Small intestine (tissue), 7 donors: ENCODE data around the gene SIRT2. TPM values are rescaled to one million over a fixed set of nuclear protein-coding genes. Genes with fewer than 3 reads are reported as not detected.

ENCODE experiments used
- DNase-seq, 2 donors: peaks; one replicate each; pipeline versions ENCODE4 v3.0.0 to v3.0.0-alpha.2; 2013
- FAIRE-seq: peaks from 2 replicates; lab custom pipeline; 2012; peaks lifted over from hg19 to GRCh38; lab: Jason Lieb, UNC
- H3K27ac ChIP-seq, 3 donors: one replicate each; pipeline ENCODE4 v1.5.1; 2013; ENCODE audit warnings: low read length in 2 of 3, mild to moderate bottlenecking in 2 of 3, control low read depth in 1 of 3, inconsistent platforms in 1 of 3, low read depth in 1 of 3, moderate library complexity in 1 of 3
- H3K27me3 ChIP-seq, 3 donors: one replicate each; pipeline ENCODE4 v1.6.1; 2013; ENCODE audit warnings: low read length in 3 of 3, inconsistent platforms in 1 of 3; ENCODE audit not compliant: control insufficient read depth in 3 of 3, insufficient read depth in 3 of 3
- H3K36me3 ChIP-seq, 3 donors: one replicate each; pipeline ENCODE4 v1.6.1; 2013; ENCODE audit warnings: low read length in 3 of 3, inconsistent platforms in 1 of 3, low read depth in 1 of 3, mild to moderate bottlenecking in 1 of 3, moderate library complexity in 1 of 3; ENCODE audit not compliant: control insufficient read depth in 3 of 3, insufficient read depth in 2 of 3
- H3K4me1 ChIP-seq, 3 donors: one replicate each; pipeline ENCODE4 v1.6.1; 2013; ENCODE audit warnings: low read length in 2 of 3, inconsistent platforms in 1 of 3, low read depth in 1 of 3, mild to moderate bottlenecking in 1 of 3, moderate library complexity in 1 of 3; ENCODE audit not compliant: control insufficient read depth in 3 of 3, insufficient read depth in 2 of 3
- H3K4me3 ChIP-seq, 3 donors: one replicate each; pipeline ENCODE4 v1.5.1; 2013; ENCODE audit warnings: low read length in 3 of 3, control low read depth in 1 of 3, inconsistent platforms in 1 of 3, low read depth in 1 of 3, mild to moderate bottlenecking in 1 of 3, moderate library complexity in 1 of 3
- H3K9me3 ChIP-seq, 2 donors: one replicate each; pipeline ENCODE4 v1.6.1; 2013; ENCODE audit warnings: low read depth in 1 of 2, low read length in 1 of 2; ENCODE audit not compliant: control insufficient read depth in 2 of 2, insufficient read depth in 1 of 2
- WGBS, 3 donors: extraction: QIAGEN DNeasy Blood & Tissue Kit; methylation state at CpG; one replicate each; pipeline ENCODE4 v1.1.7; 2013; 5-methylcytosine and 5-hydroxymethylcytosine counted together
- polyA plus RNA-seq, 4 donors: library from polyadenylated mRNA; stranded (reverse) in 3 of 4; unstranded in 1 of 4; fragments of 200-250 nt in 3 of 4; fragments of 120-200 nt in 1 of 4; gene quantifications; one replicate each; pipeline versions ENCODE4 v1.2.1 to v1.2.3, GENCODE V29; 2013
- donor health status: healthy with polysubstance abuse.
- donor health status: control.
- donor health status: control.
- donor health status: Bipolar disorder and iron deficiency.
- donor health status: healthy.

SIRT2 gene
- polyA plus RNA-seq, 4 donors = 35.4 to 80.3 (median 70.8) TPM

- Histone ChIP-seq H3K4me1 (peaks cover 0 to 9% (median 0%) of the 10 kb centered on the region in 3 donors), H3K4me3 (no peak overlapping the region), H3K36me3 (peaks cover 0 to 69% (median 2%) of the 10 kb centered on the region in 3 donors), H3K27me3 (no peaks in the 10 kb centered on the region), H3K27ac (no peak overlapping the region), H3K9me3 (no peaks in the 10 kb centered on the region)
- DNase-seq (peak; percentile 37 to 61), FAIRE-seq (no peak)
- WGBS, 3 donors = 30 to 66% (median 47%) methylated on average over 13 of the region's 13 CpGs
Observed at GRCh38 chr19:38917921-38918491, 18.6 kb upstream of the SIRT2 start.

- DNase-seq (no peak), FAIRE-seq (no peak)
- WGBS, 3 donors = 72 to 81% (median 75%) methylated on average over 9 of the region's 9 CpGs
- peaks cover 0 to 68% (median 2%) of the 10 kb centered on the region in 3 donors for H3K36me3 ChIP-seq
- H3K9me3 ChIP-seq = no peaks in the 10 kb centered on the region
- peaks cover 0 to 9% (median 0%) of the 10 kb centered on the region in 3 donors for H3K4me1 ChIP-seq
- peaks cover 0 to 2% (median 0%) of the 10 kb centered on the region in 3 donors for H3K27me3 ChIP-seq
- no peak overlapping the region for H3K27ac ChIP-seq
- H3K4me3 ChIP-seq = no peak overlapping the region
Observed at GRCh38 chr19:38917516-38917915, 18.1 kb upstream of the SIRT2 start.

- DNase-seq (no peak), FAIRE-seq (no peak)
- Histone ChIP-seq H3K4me1 (peaks cover 0 to 9% (median 0%) of the 10 kb centered on the region in 3 donors), H3K36me3 (peaks cover 0 to 53% (median 2%) of the 10 kb centered on the region in 3 donors), H3K27me3 (peaks cover 0 to 18% (median 0%) of the 10 kb centered on the region in 3 donors), H3K9me3 (no peaks in the 10 kb centered on the region), H3K27ac (no peak overlapping the region), H3K4me3 (no peak overlapping the region)
- 91 to 94% (median 93%) methylated on average over 32 to 44 of the region's 44 CpGs for WGBS, 3 donors
Observed at GRCh38 chr19:38915329-38916321, 16.2 kb upstream of the SIRT2 start.

- FAIRE-seq = no peak
- Histone ChIP-seq H3K27ac (no peak overlapping the region), H3K27me3 (peaks cover 0 to 21% (median 0%) of the 10 kb centered on the region in 3 donors), H3K36me3 (peaks cover 0 to 51% (median 0%) of the 10 kb centered on the region in 3 donors), H3K4me1 (peaks cover 0 to 9% (median 0%) of the 10 kb centered on the region in 3 donors), H3K9me3 (no peaks in the 10 kb centered on the region), H3K4me3 (no peak overlapping the region)
- WGBS, 3 donors = 90 to 94% (median 93%) methylated on average over 8 of the region's 8 CpGs
- no peak for DNase-seq
Observed at GRCh38 chr19:38913958-38914357, 14.5 kb upstream of the SIRT2 start.

GRCh38 chr19:38912600-38913514 lies 13.4 kb upstream of the SIRT2 start:
- Histone ChIP-seq H3K27ac (no peak overlapping the region), H3K27me3 (peaks cover 0 to 21% (median 0%) of the 10 kb centered on the region in 3 donors)

GRCh38 chr19:38911388-38912001 lies 12.1 kb upstream of the SIRT2 start:
- no peak for FAIRE-seq
- DNase-seq = no peak
- Histone ChIP-seq H3K4me1 (no peaks in the 10 kb centered on the region), H3K9me3 (no peaks in the 10 kb centered on the region), H3K27ac (no peak overlapping the region), H3K36me3 (peaks cover 7 to 53% (median 11%) of the 10 kb centered on the region in 3 donors), H3K4me3 (no peak overlapping the region), H3K27me3 (peaks cover 0 to 21% (median 0%) of the 10 kb centered on the region in 3 donors)
- WGBS, 3 donors = 59 to 91% (median 63%) methylated on average over 5 to 16 of the region's 16 CpGs

More at GRCh38 chr19:38912600-38913514, 13.4 kb upstream of the SIRT2 start:
- peaks cover 0 to 50% (median 2%) of the 10 kb centered on the region in 3 donors for H3K36me3 ChIP-seq
- DNase-seq = no peak
- no peaks in the 10 kb centered on the region for H3K9me3 ChIP-seq
- no peak for FAIRE-seq
- H3K4me1 ChIP-seq = peaks cover 0 to 4% (median 0%) of the 10 kb centered on the region in 3 donors
- WGBS, 3 donors = 73 to 79% (median 76%) methylated on average over 12 of the region's 12 CpGs
- no peak overlapping the region for H3K4me3 ChIP-seq

GRCh38 chr19:38910488-38910887 lies 11.1 kb upstream of the SIRT2 start:
- Histone ChIP-seq H3K4me1 (no peaks in the 10 kb centered on the region), H3K4me3 (no peak overlapping the region), H3K27me3 (peaks cover 0 to 21% (median 0%) of the 10 kb centered on the region in 3 donors), H3K27ac (no peak overlapping the region), H3K36me3 (peaks cover 9 to 52% (median 16%) of the 10 kb centered on the region in 3 donors), H3K9me3 (no peaks in the 10 kb centered on the region)
- no peak for FAIRE-seq
- no peak for DNase-seq
- WGBS, 3 donors = 96 to 98% (median 98%) methylated on average over 11 to 12 of the region's 12 CpGs
